ENCODE measurements around the gene ZDHHC20. TPM values are rescaled to one million over a fixed set of nuclear protein-coding genes. Genes with fewer than 3 reads are reported as not detected.

Gene ZDHHC20
- total RNA-seq, 4 donors from 2014 or later = 14.6 to 29.2 (median 23.1) TPM

DNA sequence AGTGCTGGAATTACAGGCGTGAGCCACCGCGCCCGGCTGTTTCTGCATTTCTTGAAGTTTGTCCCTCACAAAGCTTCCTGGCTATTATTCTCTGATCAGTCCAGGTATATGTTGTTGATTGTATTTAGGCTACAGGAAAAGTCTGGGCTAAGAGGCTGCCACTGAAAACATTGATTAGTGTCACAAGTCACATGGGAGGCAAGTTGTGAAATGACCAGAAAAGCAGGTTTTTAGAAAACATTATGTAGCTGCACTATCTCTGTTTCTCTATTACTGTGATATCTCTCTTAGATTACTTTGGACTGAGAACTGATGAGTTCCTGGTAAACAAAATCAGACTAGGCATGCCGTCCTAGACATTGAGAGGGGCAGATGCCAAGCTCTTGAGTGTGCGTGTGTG, 16.0 kb upstream of the ZDHHC20 start:
- Histone ChIP-seq H3K36me3 (no peaks in the 10 kb centered on the region), H3K27me3 (no peaks in the 10 kb centered on the region), H3K4me3 (no peak overlapping the region), H3K27ac (no peak overlapping the region), H3K9me3 (no peaks in the 10 kb centered on the region), H3K4me1 (peaks cover 9 to 13% of the 10 kb centered on the region in 2 donors)
- intact Hi-C loops (cut with DNase I; ENCODE audit: low total_unique reads) (loop anchor here (5.0 kb wide), 3 partner anchors 298 to 763 kb away; partner anchors contain the start of genes MRPL57 and SKA3), in situ Hi-C loops (cut with MboI; ENCODE audit: low sequenced_read_pairs in 4 of 4) (loop anchor here (5.0 to 25.0 kb wide), 7 partner anchors 180 to 538 kb away; no protein-coding TSS in a partner anchor)
- no peak for DNase-seq
- no peak for TF ChIP-seq POLR2A (IDR thresholded peaks at IDR 0.05)
- TF ChIP-seq, protein P1, sequence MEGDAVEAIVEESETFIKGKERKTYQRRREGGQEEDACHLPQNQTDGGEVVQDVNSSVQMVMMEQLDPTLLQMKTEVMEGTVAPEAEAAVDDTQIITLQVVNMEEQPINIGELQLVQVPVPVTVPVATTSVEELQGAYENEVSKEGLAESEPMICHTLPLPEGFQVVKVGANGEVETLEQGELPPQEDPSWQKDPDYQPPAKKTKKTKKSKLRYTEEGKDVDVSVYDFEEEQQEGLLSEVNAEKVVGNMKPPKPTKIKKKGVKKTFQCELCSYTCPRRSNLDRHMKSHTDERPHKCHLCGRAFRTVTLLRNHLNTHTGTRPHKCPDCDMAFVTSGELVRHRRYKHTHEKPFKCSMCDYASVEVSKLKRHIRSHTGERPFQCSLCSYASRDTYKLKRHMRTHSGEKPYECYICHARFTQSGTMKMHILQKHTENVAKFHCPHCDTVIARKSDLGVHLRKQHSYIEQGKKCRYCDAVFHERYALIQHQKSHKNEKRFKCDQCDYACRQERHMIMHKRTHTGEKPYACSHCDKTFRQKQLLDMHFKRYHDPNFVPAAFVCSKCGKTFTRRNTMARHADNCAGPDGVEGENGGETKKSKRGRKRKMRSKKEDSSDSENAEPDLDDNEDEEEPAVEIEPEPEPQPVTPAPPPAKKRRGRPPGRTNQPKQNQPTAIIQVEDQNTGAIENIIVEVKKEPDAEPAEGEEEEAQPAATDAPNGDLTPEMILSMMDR (IDR thresholded peaks at IDR 0.05 in 4 of 5, conservative IDR thresholded peaks at IDR 0.05 in 1 of 5) = no peak
- no peak for ATAC-seq

DNA sequence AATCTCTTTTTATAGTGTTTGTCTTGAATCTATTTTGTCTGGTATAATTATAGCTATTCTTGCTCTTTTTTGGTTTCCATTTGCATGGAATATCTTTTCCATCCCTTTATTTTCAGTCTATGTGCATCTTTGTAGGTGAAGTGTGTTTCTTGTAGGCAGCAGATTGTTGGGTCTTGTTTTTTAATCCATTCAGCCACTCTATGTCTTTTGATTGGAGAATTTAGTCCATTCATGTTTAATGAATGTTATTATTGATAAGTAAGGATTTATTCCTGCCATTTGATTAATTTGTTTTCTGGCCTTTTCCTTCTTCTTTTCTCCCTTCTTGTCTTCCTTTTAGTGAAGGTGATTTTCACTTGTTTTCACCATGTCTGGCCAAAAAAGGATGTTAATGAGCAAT, 11.7 kb upstream of the ZDHHC20 start:
- Histone ChIP-seq H3K9me3 (no peaks in the 10 kb centered on the region), H3K4me1 (no peaks in the 10 kb centered on the region), H3K27me3 (no peaks in the 10 kb centered on the region), H3K36me3 (no peaks in the 10 kb centered on the region), H3K27ac (no peak overlapping the region), H3K4me3 (no peak overlapping the region)
- no peak for ATAC-seq
- in situ Hi-C loops (cut with MboI; ENCODE audit: low sequenced_read_pairs in 4 of 4) = loop anchor here (10.0 kb wide), 3 partner anchors 176 to 526 kb away; no protein-coding TSS in a partner anchor
- DNase-seq = no peak
- TF ChIP-seq, protein P1 (IDR thresholded peaks at IDR 0.05 in 4 of 5, conservative IDR thresholded peaks at IDR 0.05 in 1 of 5) = no peak
- TF ChIP-seq POLR2A (IDR thresholded peaks at IDR 0.05) = no peak
- intact Hi-C loops (cut with DNase I; ENCODE audit: low total_unique reads) = no loop called here

DNA sequence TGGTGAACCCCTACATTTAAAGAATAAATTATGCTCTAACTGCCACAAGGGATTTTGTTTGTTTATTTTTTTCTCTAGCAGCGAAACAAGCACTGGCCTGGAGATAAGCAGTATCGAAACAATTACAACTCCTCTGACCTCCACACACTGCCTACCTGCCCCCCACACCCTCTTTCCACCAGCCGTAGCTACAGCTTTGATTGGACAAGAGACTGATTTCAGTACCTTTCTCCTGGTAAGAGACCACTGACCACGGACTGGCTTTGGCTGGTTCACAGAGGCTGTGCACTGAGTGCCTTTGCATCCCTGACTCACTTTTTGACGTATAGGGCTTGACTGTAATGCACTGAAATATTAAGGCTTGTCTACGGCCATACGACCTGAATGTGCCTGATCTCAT, 7.4 kb upstream of the ZDHHC20 start:
- ATAC-seq = no peak
- Histone ChIP-seq H3K27me3 (no peaks in the 10 kb centered on the region), H3K4me1 (no peaks in the 10 kb centered on the region), H3K4me3 (no peak overlapping the region), H3K9me3 (no peaks in the 10 kb centered on the region), H3K36me3 (no peaks in the 10 kb centered on the region), H3K27ac (no peak overlapping the region)
- in situ Hi-C loops (cut with MboI; ENCODE audit: low sequenced_read_pairs in 4 of 4) = no loop called here
- DNase-seq = no peak
- intact Hi-C loops (cut with DNase I; ENCODE audit: low total_unique reads) = no loop called here
- TF ChIP-seq, protein P1 (IDR thresholded peaks at IDR 0.05 in 4 of 5, conservative IDR thresholded peaks at IDR 0.05 in 1 of 5) = no peak
- TF ChIP-seq POLR2A (IDR thresholded peaks at IDR 0.05) = no peak

DNA sequence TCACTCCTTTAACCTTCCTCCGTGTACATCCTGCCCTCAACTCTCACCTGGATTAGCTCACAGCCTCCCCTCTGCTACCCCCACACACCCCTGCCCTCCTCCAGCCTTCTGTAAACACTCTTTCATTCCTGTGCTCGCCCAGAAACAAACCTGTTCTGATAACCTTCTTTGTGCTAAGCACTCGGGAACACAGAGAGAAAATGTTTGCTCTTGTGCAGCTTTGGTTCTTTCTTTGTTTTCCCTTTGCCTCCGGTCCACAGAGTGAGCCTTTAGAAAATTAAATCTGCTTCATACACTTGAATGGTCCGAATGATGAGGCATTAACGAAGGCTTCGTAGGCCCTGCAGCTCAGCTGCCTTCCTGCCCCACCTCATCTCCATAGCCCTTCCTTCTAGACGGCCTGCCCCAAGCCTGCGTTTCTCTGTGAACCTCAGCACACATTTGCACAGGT, 6.6 kb upstream of the ZDHHC20 start:
- ATAC-seq (no peak), DNase-seq (no peak)
- Histone ChIP-seq H3K36me3 (no peaks in the 10 kb centered on the region), H3K27ac (no peak overlapping the region), H3K4me3 (no peak overlapping the region), H3K4me1 (no peaks in the 10 kb centered on the region), H3K27me3 (no peaks in the 10 kb centered on the region), H3K9me3 (no peaks in the 10 kb centered on the region)
- intact Hi-C loops (cut with DNase I; ENCODE audit: low total_unique reads) (no loop called here), in situ Hi-C loops (cut with MboI; ENCODE audit: low sequenced_read_pairs in 4 of 4) (no loop called here)
- TF ChIP-seq, protein P1 (IDR thresholded peaks at IDR 0.05 in 4 of 5, conservative IDR thresholded peaks at IDR 0.05 in 1 of 5) = no peak
- no peak for TF ChIP-seq POLR2A (IDR thresholded peaks at IDR 0.05)

DNA sequence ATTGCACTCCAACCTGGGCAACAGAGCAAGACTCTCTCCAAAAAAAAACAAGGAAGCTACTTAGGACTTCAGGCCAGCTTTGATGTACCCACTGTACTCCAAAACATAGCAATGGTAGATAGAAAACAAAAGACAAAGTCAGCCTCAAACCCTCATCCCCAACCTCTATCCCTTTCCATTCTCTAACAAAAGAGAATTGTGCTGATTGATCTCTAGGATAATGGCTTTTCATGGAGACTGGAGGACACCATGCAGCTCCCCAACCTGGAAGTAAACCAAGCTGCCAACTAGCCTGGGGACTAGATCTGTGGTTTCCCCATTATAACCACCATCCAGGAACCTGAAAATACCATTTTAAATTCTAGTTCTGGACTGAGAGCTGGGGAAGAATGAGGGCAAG, 4.3 kb upstream of the ZDHHC20 start:
- no peaks in the 10 kb centered on the region for H3K4me1 ChIP-seq
- no peak for TF ChIP-seq POLR2A (IDR thresholded peaks at IDR 0.05)
- TF ChIP-seq, protein P1 (IDR thresholded peaks at IDR 0.05 in 4 of 5, conservative IDR thresholded peaks at IDR 0.05 in 1 of 5) = no peak
- no peaks in the 10 kb centered on the region for H3K36me3 ChIP-seq
- in situ Hi-C loops (cut with MboI; ENCODE audit: low sequenced_read_pairs in 4 of 4) = no loop called here
- DNase-seq (no peak), ATAC-seq (no peak)
- no peak overlapping the region for H3K4me3 ChIP-seq
- no peaks in the 10 kb centered on the region for H3K27me3 ChIP-seq
- no peak overlapping the region for H3K27ac ChIP-seq
- intact Hi-C loops (cut with DNase I; ENCODE audit: low total_unique reads) = no loop called here
- no peaks in the 10 kb centered on the region for H3K9me3 ChIP-seq
